Measurements from ENCODE around the gene PLAGL2. TPM values are rescaled to one million over a fixed set of nuclear protein-coding genes. Genes with fewer than 3 reads are reported as not detected.

PLAGL2 gene
- total and polyA plus RNA-seq, 9 of the 15 experiments (the other 6 are each of a cell fraction or from before 2014, with no cell fraction given) = 3.1 to 24.3 (median 6.4) TPM

DNA sequence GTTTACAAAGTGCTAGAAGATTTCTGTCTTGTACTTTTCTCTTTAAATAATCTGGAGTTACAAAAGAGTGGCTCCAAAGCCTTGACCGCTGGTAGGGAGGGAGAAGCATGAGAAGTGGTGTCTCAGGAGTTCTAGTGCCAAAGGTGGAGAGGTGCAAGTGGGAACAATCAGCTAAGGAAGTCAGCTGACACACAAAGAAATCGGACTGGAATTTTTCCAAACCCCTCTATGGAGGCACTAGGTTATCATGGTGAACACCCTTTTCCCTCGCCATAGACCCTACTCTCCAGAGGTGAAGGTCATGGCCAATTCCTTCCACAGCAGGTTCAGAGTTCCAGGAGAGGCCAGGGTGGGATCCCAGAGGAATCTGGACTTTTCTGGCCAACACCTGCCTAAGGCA, 14.8 kb downstream of the PLAGL2 start:
- intact Hi-C loops (cut with micrococcal nuclease) = no loop called here
- no peaks in the 10 kb centered on the region; the same call in 2 of the 3 replicates for H3K79me2 ChIP-seq (ENCODE audit: control insufficient read depth, insufficient read depth, low read length)
- H3K36me3 ChIP-seq (ENCODE audit: control insufficient read depth, insufficient read depth, low read length) = peaks cover 38% of the 10 kb centered on the region
- H3K27me3 ChIP-seq (ENCODE audit: control insufficient read depth in 2 of 2, insufficient read depth in 2 of 2, low read length in 2 of 2) = no peaks in the 10 kb centered on the region
- H3K4me3 ChIP-seq = no peak overlapping the region
- in situ Hi-C loops (cut with MboI) = no loop called here
- no peak overlapping the region for H3K9ac ChIP-seq (ENCODE audit: insufficient read depth in 1 of 2, low read depth in 2 of 2, low read length in 2 of 2)
- H3K9me3 ChIP-seq (replicated peaks; ENCODE audit: control insufficient read depth, insufficient read depth, low read depth, low read length) = no peaks in the 10 kb centered on the region
- H3K9me1 ChIP-seq (ENCODE audit: control insufficient read depth, insufficient read depth, low read length) = no peaks in the 10 kb centered on the region
- no peak for DNase-seq (ENCODE audit: extremely low read depth in 1 of 4, low spot score in 3 of 4)
- POLR2A ChIA-PET = interaction anchor here (0.8 to 1.6 kb wide), 3 partner anchors 9 to 12 kb away, joined by 3 to 5 read pairs (median 4); no protein-coding TSS in a partner anchor
- no peak for ATAC-seq
- 0 out of 2 replicates have a peak, but pooled peaks cover 5% of the 10 kb centered on the region for H4K20me1 ChIP-seq (replicated peaks; ENCODE audit: control insufficient read depth, insufficient read depth, low read length)
- no peak overlapping the region for H2AFZ ChIP-seq (ENCODE audit: low read depth, low read length)
- BruUV-seq (replicated peaks) = no TSS peak
- CTCF ChIA-PET (ENCODE audit: low intra/inter-chr PET ratio) = no interaction called here
- H3K4me1 ChIP-seq (replicated peaks in 1 of 2; ENCODE audit: control insufficient read depth in 2 of 2, insufficient read depth in 2 of 2, low read length in 2 of 2) = peaks cover 0 to 2% of the 10 kb centered on the region in 2 experiments; a peak in 1 of 5 replicates
- TF ChIP-seq ZNF707 (CRISPR knock-in tag; conservative IDR thresholded peaks at IDR 0.05) (no peak), RFX1 (IDR thresholded peaks at IDR 0.05) (no peak), KAT2B (IDR thresholded peaks at IDR 0.05; ENCODE audit: low read depth, low read length) (no peak), NR3C1 (CRISPR knock-in tag; IDR thresholded peaks at IDR 0.05) (no peak), ZNF140 (CRISPR knock-in tag; IDR thresholded peaks at IDR 0.05) (no peak), ERF (CRISPR knock-in tag; IDR thresholded peaks at IDR 0.05) (no peak), MTA2 (IDR thresholded peaks at IDR 0.05; ENCODE audit: low read depth) (no peak), ZC3H4 (CRISPR knock-in tag; IDR thresholded peaks at IDR 0.05; ENCODE audit: borderline replicate concordance) (no peak)
- TF ChIP-seq, protein P1, sequence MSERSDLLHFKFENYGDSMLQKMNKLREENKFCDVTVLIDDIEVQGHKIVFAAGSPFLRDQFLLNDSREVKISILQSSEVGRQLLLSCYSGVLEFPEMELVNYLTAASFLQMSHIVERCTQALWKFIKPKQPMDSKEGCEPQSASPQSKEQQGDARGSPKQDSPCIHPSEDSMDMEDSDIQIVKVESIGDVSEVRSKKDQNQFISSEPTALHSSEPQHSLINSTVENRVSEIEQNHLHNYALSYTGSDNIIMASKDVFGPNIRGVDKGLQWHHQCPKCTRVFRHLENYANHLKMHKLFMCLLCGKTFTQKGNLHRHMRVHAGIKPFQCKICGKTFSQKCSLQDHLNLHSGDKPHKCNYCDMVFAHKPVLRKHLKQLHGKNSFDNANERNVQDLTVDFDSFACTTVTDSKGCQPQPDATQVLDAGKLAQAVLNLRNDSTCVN (CRISPR knock-in tag; IDR thresholded peaks at IDR 0.05) = no peak
- TF ChIP-seq, protein P2, sequence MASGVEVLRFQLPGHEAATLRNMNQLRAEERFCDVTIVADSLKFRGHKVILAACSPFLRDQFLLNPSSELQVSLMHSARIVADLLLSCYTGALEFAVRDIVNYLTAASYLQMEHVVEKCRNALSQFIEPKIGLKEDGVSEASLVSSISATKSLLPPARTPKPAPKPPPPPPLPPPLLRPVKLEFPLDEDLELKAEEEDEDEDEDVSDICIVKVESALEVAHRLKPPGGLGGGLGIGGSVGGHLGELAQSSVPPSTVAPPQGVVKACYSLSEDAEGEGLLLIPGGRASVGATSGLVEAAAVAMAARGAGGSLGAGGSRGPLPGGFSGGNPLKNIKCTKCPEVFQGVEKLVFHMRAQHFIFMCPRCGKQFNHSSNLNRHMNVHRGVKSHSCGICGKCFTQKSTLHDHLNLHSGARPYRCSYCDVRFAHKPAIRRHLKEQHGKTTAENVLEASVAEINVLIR (CRISPR knock-in tag; IDR thresholded peaks at IDR 0.05) = no peak
- no peak overlapping the region for H3K27ac ChIP-seq (ENCODE audit: extremely low read depth, low read depth, low read length)
- H3K4me2 ChIP-seq (ENCODE audit: insufficient read depth, low read length) = no peak overlapping the region
- no peak for FAIRE-seq
- 73% methylated on average over 3 of the region's 3 CpGs for WGBS (ENCODE audit: insufficient coverage, low coverage, missing lambda C conversion rate)
